ENCODE results near the gene SETD5.
A peak's percentile ranks its signal among the peaks of the same experiment; 100 is the strongest.

- TF ChIP-seq CTCF (IDR thresholded peaks at IDR 0.05), result peak; percentile 85
- TF ChIP-seq EZH2 (IDR thresholded peaks at IDR 0.05; ENCODE audit: borderline replicate concordance, insufficient read depth, low read depth, low read length, poor library complexity, severe bottlenecking), result no peak
These were observed 105.9 kb downstream of the SETD5 start for GRCh38 chr3:9503283-9503682.

Measured in B cell (primary cell).